ENCODE measurements around the gene NEO1. TPM values are rescaled to one million over a fixed set of nuclear protein-coding genes. Genes with fewer than 3 reads are reported as not detected.

The NEO1 gene
- polyA plus RNA-seq, 12 donors: 47.7 to 79.2 (median 56.9) TPM

DNA sequence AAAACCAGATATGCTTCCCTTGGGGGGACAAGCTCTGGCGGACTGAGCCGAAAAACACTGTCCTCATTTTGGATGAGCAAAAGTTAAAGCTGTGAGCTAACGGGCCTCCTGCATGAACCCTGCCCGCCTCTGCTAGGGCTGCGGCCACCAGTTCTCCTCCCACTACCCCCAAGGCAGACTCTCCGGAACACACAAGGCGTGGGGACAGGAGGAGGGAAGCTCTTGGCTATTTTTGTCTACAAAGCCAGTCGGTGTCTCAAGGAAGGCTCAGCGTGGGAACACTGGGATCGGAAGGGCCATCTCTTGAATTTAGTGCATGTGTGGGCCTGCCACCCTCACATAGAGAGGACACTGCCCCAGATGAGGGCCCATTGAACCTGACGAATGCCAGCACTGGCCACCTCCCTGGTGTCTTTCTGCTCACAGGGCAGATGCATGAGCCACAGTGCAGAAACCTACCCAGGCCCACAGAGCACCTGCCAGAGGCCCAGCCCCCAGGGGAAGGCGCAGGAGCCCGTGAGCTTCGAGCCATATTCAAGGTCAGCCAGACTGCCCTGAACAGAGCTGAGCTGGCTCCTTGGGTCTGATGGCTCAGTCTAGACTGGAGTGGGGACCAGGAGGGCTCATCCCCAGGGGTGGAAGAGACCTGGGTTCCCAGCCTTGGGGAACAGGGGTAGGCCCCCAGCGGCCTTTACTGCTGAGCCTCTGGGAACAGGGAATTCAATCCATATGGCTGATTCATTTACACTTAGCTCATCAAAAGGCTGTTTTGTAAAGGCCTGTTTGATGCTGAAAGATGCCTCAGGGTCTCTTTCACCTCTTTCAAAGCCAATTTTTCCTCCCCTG lies 278.2 kb downstream of the NEO1 start:
- DNase-seq: no peak

DNA sequence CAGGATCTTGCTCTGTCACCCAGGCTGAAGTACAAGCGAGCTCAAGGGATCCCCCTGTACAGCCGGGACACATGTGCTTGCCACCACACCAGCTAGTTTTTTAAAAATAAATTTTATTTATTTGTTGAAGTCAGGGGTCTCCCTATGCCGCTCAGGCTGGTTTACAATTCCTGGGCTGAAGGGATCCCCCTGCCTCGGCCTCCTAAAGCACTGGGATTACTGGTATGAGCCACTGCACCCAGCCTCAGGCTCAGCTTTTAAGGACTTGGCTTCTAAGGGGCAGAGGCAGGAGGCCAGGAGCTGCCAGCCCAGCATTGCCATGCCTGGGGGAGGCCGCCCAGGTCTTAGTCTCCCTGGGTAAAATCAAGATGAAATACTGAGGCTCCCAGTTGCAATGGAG lies 279.2 kb downstream of the NEO1 start:
- DNase-seq: no peak

- DNase-seq: no peak
Observed at GRCh38 chr15:73331991-73332925, 280.0 kb downstream of the NEO1 start.

GRCh38 chr15:73333001-73333400 lies 280.7 kb downstream of the NEO1 start:
- DNase-seq: no peak

DNA sequence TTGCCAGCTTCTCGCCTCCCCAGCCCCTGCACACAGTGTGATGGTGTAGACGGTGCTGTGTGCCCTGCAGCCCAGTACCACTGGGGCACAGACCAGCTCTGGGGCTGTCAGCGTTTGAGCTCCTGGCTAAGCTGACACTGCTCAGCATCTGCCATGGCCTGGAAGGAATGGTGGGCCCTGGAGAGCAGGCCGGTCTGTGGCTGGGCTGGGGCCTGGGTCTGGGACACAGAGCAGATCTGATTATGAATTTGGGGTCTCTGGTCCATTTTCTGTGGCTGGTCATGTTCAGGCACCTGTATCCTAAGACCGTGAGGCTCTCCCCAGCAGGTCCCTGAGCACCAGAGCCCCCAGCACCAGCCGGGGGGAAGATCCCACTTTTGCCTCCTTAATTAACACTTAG lies 281.8 kb downstream of the NEO1 start:
- no peak for DNase-seq

- no peak for DNase-seq
Observed at GRCh38 chr15:73335026-73335425, 282.8 kb downstream of the NEO1 start.

- no peak for DNase-seq
Observed at GRCh38 chr15:73335471-73335870, 283.2 kb downstream of the NEO1 start.

GRCh38 chr15:73336756-73337155 lies 284.5 kb downstream of the NEO1 start:
- no peak for DNase-seq

DNA sequence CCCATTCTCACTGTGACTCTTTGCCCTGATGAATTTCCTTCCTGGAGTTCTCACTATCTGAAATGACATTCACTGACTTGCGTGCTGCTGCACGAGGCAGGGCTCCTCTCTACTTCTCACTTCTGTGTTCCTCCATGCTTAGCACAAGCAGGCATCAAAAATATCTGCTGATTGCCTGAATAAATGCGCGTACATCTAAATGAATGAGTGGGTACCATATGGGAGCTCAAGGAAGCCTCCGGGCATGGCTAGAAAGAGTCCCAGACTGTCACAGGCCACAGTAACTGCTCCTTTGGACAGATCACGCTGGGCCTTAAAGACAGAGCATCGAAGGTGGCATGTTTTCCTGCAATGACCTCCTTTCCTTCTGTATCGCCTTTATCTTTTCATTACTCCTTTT lies 284.9 kb downstream of the NEO1 start:
- DNase-seq: no peak

- no peak for DNase-seq
Observed at GRCh38 chr15:73338058-73338457, 285.8 kb downstream of the NEO1 start.

DNA sequence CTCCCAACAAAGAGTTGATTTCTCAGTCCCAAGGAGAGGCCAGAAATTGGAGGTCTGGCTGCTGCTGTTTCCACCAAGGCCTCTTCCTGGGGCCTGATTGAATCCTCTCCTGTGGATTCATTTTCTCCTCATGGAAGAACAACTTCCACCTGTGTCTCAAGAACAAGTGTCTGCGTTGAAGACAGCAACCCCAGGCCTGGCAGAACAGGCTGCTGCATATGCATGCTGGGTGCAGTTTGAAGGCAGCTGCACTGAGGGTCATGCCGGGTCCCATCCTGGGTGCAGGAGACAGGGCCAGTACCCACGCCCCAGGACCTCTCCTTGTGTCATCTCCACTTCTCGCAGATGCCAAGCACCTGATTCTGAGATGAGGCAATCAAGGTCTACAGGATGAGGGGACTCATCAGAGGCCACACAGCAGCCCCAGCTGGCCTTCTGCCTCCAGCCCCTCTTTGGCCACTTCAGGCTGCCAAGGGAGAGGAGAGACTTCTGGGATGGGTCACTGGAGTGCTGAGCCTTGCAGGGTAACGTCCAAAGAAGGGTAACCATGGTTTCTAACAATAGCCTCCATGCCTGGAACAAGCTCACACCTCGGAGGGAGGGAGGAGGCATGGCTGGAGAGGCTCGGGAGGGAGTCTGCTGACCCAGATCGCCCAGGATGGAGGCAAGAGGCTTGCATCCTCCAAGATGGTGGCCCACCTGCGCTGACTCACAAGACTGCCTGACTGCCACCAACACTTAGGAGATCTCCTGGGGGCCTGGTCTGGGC lies 286.5 kb downstream of the NEO1 start:
- no peak for DNase-seq

GRCh38 chr15:73340502-73341192 lies 288.4 kb downstream of the NEO1 start:
- no peak for DNase-seq

DNA sequence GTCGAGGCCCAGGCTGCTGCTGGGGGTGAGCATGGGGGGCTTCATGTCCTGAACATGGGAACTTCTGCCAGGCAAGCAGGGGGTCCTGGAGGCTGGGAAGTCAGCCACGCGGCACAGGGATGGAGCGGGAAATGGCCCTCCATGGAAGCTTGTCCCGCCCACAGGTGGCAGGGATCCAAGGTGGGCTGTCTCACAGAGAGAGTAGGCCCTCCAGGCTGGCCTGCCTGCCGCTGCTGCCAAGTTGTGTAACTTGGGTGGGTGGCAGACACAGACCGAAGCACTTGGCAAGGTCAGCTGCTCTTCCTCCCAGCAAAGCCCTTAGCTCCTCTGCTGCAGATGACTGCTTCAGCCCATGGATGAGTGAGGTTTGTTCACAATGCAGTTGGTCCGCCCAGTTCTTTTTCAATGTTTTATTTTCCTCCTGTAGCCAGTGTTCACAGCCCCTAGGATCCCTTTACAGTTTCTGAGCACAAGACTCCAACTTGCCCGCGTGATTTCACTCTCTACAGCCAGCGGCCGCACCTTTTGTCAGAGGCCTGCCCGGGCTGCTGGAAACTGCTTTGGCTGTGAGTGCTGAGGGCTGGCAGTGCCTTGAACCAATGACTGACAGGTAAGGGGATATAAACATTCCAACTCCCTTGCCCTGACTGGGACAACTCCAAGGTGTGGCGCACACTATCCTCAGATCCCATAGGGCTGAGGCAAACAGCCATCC lies 289.8 kb downstream of the NEO1 start:
- no peak for DNase-seq

DNA sequence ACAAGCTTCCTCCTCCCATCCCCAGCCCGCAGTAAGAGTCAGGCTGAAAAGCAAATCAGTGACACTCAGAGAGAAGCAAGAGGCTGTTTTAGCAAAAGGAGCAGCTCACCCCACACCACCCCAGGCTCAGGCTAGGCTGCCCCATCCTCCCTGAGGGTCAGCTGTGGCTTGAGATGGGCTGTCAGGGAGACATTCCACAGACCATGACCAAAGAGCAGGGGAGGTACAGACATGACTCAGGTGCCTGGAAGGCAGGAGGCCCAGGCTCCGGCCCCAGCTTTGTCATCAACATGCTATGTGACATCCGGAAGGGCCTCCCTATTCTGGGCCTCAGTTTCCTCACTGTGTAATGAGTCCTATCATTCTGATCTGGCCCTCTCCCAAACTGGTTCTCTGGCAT lies 291.8 kb downstream of the NEO1 start:
- no peak for DNase-seq

- no peak for DNase-seq
Observed at GRCh38 chr15:73345658-73346057, 293.4 kb downstream of the NEO1 start.

- DNase-seq: peak; percentile 43
Observed at GRCh38 chr15:73346735-73347312, 294.6 kb downstream of the NEO1 start.

DNA sequence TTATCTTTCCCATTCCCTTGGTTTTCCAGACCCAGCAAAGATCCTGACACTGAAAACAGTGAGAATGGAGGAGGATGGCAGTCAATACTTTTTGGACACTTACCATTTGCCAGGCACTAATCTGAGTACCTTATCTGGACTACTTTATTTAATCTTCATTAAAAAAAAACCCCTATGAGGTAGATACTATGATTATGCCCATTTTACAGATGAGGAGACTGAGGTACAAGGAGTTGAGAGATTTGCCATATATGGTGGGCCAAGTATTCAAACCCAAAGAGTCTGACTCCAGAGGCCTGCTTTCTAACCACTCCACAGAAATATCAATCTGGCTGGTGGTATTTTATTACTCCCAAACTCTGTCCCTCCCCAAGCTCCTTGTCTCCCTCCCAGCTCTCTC lies 296.9 kb downstream of the NEO1 start:
- no peak for DNase-seq

- DNase-seq: no peak
Observed at GRCh38 chr15:73352082-73352481, 299.8 kb downstream of the NEO1 start.

DNA sequence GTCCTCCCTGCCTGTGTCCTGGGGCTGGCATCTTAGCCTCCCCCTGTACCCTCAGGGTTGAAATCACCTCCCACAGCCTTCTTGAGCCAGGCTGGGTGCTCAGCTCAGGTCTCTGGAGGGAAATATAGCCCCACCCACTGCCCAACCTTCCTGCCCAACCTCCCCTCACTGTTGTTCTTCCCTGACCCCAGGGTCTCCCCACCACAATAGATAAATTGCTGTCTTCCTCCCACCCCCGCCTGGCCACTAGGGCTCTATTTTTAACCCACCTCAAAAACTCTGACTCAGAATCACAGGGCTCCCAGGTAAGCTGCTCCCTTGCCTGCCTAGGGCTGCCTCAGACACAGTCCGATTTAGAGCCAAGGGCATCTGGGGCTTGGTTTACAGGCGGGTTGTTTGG lies 301.5 kb downstream of the NEO1 start:
- DNase-seq: no peak

DNA sequence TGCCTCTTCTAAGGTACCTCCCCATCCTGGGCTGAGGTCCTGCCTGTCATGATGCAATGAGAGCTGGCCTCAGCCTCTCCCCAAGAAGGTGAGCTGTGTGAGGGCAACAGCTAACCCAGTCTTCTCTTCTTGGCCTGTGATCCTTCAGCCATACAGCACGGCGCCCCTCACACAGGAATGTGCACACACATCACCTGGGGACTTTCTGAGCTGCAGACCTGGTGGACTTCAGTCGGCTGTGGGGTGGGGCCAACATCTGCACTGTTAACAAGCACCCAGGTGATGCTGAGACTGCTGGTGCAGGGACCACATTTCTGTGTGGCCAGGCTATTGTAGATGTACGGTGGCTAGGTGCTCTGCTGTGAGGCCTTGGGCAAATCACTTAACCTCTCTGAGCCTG lies 302.0 kb downstream of the NEO1 start:
- DNase-seq: no peak
